Nephron progenitor cell (in vitro differentiated cells): ENCODE data around the gene PON3.

ENCODE experiments used
- DNase-seq: peaks from one replicate; pipeline ENCODE4 v3.0.0; 2021
- H3K27ac Mint-ChIP-seq: 2 replicates; pipeline ENCODE4 v1.8.0; 2021; ENCODE audit warnings: mild to moderate bottlenecking, moderate library complexity, mixed read lengths
- H3K27me3 Mint-ChIP-seq: 2 replicates; pipeline ENCODE4 v1.8.0; 2021; ENCODE audit warnings: mild to moderate bottlenecking, low read depth, mixed read lengths; ENCODE audit not compliant: poor library complexity
- H3K36me3 Mint-ChIP-seq: 2 replicates; pipeline ENCODE4 v1.8.0; 2021; ENCODE audit warnings: low read depth, mixed read lengths
- H3K4me1 Mint-ChIP-seq: 2 replicates; pipeline ENCODE4 v1.8.0; 2021; ENCODE audit warnings: mixed read lengths
- H3K4me3 Mint-ChIP-seq: 2 replicates; pipeline ENCODE4 v1.8.0; 2021; ENCODE audit warnings: mild to moderate bottlenecking, moderate library complexity, mixed read lengths
- H3K9me3 Mint-ChIP-seq: 2 replicates; pipeline ENCODE4 v1.8.0; 2021; ENCODE audit warnings: mild to moderate bottlenecking, moderate library complexity, mixed read lengths
- TF ChIP-seq, protein P1 (sequence below): fragments of 200-600 bp; sonication (generic); IDR thresholded peaks from 2 replicates; pipeline ENCODE4 v1.5.0; 2021; ENCODE audit warnings: antibody characterized with exemption

The PON3 gene

DNA sequence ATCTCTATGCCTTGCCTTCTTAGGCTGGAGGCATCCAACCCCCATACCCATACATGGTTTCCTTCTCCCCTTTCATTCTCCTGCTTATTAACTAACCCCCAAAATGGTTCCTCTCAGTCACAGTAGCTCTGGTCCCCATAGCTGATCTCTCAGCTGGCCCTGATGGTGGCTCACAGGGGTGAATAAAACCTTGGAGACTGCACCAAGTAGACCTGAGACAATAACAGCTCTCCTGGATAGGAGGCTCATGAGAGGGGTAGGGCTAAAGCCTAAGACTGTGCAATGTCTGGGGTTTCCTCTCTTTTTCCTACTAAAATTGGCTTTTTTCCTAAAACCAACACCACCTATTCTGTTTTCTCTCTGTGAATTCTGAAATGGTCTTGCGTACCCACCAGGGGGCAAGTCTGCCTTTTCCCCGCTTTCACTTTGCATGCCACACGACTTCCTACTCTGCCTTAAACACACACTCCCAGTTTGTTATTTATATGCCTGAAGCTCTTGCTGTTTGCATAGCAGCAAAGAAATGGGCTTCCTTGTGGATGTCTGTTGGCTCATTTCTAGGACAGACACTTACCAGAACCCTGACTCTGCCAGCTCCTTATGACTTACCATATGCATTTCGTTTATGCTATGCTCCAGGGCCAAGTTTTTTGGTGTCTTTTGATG is 53.4 kb downstream of the PON3 start:
- DNase-seq = no peak
- Mint-ChIP-seq H3K4me3 (no peak overlapping the region), H3K9me3 (peaks cover 2% of the 10 kb centered on the region), H3K27ac (no peak overlapping the region), H3K36me3 (no peaks in the 10 kb centered on the region), H3K27me3 (peaks cover 4% of the 10 kb centered on the region), H3K4me1 (peaks cover 4% of the 10 kb centered on the region)
- TF ChIP-seq, protein P1, sequence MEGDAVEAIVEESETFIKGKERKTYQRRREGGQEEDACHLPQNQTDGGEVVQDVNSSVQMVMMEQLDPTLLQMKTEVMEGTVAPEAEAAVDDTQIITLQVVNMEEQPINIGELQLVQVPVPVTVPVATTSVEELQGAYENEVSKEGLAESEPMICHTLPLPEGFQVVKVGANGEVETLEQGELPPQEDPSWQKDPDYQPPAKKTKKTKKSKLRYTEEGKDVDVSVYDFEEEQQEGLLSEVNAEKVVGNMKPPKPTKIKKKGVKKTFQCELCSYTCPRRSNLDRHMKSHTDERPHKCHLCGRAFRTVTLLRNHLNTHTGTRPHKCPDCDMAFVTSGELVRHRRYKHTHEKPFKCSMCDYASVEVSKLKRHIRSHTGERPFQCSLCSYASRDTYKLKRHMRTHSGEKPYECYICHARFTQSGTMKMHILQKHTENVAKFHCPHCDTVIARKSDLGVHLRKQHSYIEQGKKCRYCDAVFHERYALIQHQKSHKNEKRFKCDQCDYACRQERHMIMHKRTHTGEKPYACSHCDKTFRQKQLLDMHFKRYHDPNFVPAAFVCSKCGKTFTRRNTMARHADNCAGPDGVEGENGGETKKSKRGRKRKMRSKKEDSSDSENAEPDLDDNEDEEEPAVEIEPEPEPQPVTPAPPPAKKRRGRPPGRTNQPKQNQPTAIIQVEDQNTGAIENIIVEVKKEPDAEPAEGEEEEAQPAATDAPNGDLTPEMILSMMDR = no peak

DNA sequence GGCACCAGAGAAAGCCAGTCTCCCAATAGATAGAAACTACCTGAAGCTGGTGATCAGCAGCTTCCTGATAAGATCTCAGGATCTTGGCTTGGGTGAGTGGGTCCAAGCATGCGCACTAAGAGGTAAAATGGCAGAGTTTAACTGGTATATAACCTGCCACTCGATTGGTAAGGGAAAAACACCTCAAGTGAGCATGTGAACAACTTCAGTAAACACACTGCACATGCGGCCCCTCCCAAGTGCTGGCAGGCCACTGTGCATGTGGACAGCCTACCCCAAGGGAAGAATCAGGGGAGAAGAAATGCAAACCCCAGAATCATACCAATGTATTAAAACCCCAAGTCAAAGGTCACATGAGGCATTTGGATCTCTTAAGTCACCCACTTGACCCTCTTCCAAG is 54.1 kb downstream of the PON3 start:
- no peaks in the 10 kb centered on the region for H3K36me3 Mint-ChIP-seq
- no peak for DNase-seq
- H3K4me3 Mint-ChIP-seq = no peak overlapping the region
- H3K27me3 Mint-ChIP-seq = peaks cover 9% of the 10 kb centered on the region
- peaks cover 4% of the 10 kb centered on the region for H3K4me1 Mint-ChIP-seq
- peaks cover 6% of the 10 kb centered on the region for H3K9me3 Mint-ChIP-seq
- no peak overlapping the region for H3K27ac Mint-ChIP-seq
- TF ChIP-seq, protein P1 = no peak

DNA sequence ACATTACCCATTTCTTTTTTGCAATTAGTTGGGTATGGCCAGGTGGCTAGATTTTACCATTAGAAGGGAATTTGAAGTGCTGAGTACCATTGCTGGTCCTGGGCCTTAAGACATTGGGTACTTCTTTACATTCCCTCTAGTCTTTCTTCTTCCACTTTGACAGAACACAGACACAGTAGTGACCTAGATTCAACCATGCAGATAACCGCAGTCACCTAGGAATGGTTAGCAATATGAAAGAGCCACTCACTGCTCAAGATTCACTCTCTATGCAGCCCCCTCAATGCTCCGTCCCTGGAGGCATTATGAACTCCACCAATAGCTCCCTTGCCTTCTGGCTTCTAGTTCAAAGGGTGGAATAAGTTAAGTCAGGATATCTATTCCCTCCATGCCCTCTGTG is 55.7 kb downstream of the PON3 start:
- peaks cover 6% of the 10 kb centered on the region for H3K9me3 Mint-ChIP-seq
- H3K27me3 Mint-ChIP-seq = peaks cover 9% of the 10 kb centered on the region
- no peaks in the 10 kb centered on the region for H3K36me3 Mint-ChIP-seq
- TF ChIP-seq, protein P1 = no peak
- DNase-seq = no peak
- no peak overlapping the region for H3K4me3 Mint-ChIP-seq
- H3K4me1 Mint-ChIP-seq = peaks cover 4% of the 10 kb centered on the region
- H3K27ac Mint-ChIP-seq = no peak overlapping the region

- no peak for DNase-seq
- Mint-ChIP-seq H3K27ac (no peak overlapping the region), H3K4me3 (no peak overlapping the region), H3K36me3 (no peaks in the 10 kb centered on the region), H3K4me1 (peaks cover 4% of the 10 kb centered on the region), H3K27me3 (peaks cover 9% of the 10 kb centered on the region), H3K9me3 (peaks cover 6% of the 10 kb centered on the region)
- TF ChIP-seq, protein P1 = no peak
Measured at GRCh38 chr7:95338832-95339231, 57.3 kb downstream of the PON3 start.

DNA sequence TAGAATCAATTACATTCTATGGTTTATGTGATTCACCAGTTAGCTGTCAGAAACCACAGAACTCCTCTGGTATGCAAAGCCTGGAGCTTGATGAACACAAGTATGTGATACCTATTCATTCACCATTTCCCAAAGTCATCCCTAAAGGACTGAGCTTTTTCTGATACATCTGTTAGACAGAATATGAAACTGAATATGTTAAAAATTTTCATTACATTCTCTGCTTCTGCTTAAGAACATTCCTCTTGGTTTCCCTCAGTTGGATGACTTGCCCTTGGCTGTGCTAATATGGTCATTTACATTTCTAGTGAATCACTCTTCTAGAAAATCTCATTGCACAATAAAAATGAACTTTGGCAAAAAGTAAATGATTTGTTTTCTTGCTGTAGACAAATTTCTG is 61.1 kb downstream of the PON3 start:
- H3K27ac Mint-ChIP-seq = no peak overlapping the region
- H3K4me1 Mint-ChIP-seq = peaks cover 1% of the 10 kb centered on the region
- H3K9me3 Mint-ChIP-seq = peaks cover 6% of the 10 kb centered on the region
- no peak overlapping the region for H3K4me3 Mint-ChIP-seq
- H3K36me3 Mint-ChIP-seq = no peaks in the 10 kb centered on the region
- TF ChIP-seq, protein P1 = no peak
- H3K27me3 Mint-ChIP-seq = peaks cover 6% of the 10 kb centered on the region
- DNase-seq = no peak

GRCh38 chr7:95334447-95334846 is 61.7 kb downstream of the PON3 start:
- TF ChIP-seq, protein P1 = no peak
- no peak overlapping the region for H3K27ac Mint-ChIP-seq
- no peak overlapping the region for H3K4me3 Mint-ChIP-seq
- H3K27me3 Mint-ChIP-seq = peaks cover 5% of the 10 kb centered on the region
- no peak for DNase-seq
- no peaks in the 10 kb centered on the region for H3K36me3 Mint-ChIP-seq
- peaks cover 3% of the 10 kb centered on the region for H3K4me1 Mint-ChIP-seq
- H3K9me3 Mint-ChIP-seq = peaks cover 6% of the 10 kb centered on the region
